ENCODE measurements around the gene BLOC1S1.

- TF ChIP-seq, protein P1, sequence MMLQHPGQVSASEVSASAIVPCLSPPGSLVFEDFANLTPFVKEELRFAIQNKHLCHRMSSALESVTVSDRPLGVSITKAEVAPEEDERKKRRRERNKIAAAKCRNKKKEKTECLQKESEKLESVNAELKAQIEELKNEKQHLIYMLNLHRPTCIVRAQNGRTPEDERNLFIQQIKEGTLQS (IDR thresholded peaks at IDR 0.05): no peak
- TF ChIP-seq, protein P2, sequence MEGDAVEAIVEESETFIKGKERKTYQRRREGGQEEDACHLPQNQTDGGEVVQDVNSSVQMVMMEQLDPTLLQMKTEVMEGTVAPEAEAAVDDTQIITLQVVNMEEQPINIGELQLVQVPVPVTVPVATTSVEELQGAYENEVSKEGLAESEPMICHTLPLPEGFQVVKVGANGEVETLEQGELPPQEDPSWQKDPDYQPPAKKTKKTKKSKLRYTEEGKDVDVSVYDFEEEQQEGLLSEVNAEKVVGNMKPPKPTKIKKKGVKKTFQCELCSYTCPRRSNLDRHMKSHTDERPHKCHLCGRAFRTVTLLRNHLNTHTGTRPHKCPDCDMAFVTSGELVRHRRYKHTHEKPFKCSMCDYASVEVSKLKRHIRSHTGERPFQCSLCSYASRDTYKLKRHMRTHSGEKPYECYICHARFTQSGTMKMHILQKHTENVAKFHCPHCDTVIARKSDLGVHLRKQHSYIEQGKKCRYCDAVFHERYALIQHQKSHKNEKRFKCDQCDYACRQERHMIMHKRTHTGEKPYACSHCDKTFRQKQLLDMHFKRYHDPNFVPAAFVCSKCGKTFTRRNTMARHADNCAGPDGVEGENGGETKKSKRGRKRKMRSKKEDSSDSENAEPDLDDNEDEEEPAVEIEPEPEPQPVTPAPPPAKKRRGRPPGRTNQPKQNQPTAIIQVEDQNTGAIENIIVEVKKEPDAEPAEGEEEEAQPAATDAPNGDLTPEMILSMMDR (IDR thresholded peaks at IDR 0.05 in 2 of 3, conservative IDR thresholded peaks at IDR 0.05 in 1 of 3; ENCODE audit: borderline replicate concordance in 1 of 3, insufficient read depth in 1 of 3, low read depth in 2 of 3, low read length in 2 of 3): no peak
- TF ChIP-seq POLR2A (IDR thresholded peaks at IDR 0.05; ENCODE audit: borderline replicate concordance, extremely low read depth, insufficient read depth, insufficient read length) (no peak), CBX3 (IDR thresholded peaks at IDR 0.05; ENCODE audit: low read depth) (peak; percentile 52; the same call in 1 of the 2 replicates), EZH2 (IDR thresholded peaks at IDR 0.05) (no peak), REST (IDR thresholded peaks at IDR 0.05; ENCODE audit: low read depth) (no peak), CEBPB (IDR thresholded peaks at IDR 0.05; ENCODE audit: low read depth) (no peak), POLR2AphosphoS5 (IDR thresholded peaks at IDR 0.05; ENCODE audit: low read depth, low read length) (no peak), JUND (IDR thresholded peaks at IDR 0.05) (no peak), YY1 (IDR thresholded peaks at IDR 0.05; ENCODE audit: extremely low read depth, insufficient replicate concordance, low read depth, low read length) (no peak), RAD21 (IDR thresholded peaks at IDR 0.05; ENCODE audit: low read depth) (no peak)
Measured at GRCh38 chr12:55743406-55744339, 27.8 kb downstream of the BLOC1S1 start.
